HG02938 (cell line): ENCODE measurements around the gene NDUFB5.
A peak's percentile ranks its signal among the peaks of the same experiment; 100 is the strongest.

Experiments used
- ATAC-seq: cut with Tn5 transposase; IDR thresholded peaks from one replicate; pipeline ENCODE4 v1.9.1; 2021; ENCODE audit warnings: mild to moderate bottlenecking, moderate library complexity; ENCODE audit not compliant: unreplicated experiment

The NDUFB5 gene

GRCh38 chr3:179604321-179605078 lies at the start of gene NDUFB5, which contains the start of gene MRPL47:
NDUFB5 (plus strand) TSS chr3:179604794; CDS start chr3:179604816, 22 bp downstream.
MRPL47 (minus strand) TSS chr3:179604638; CDS start chr3:179604624, 14 bp downstream.
- ATAC-seq = peak; percentile 95

GRCh38 chr3:179558742-179559364 lies 45.7 kb upstream of the NDUFB5 start:
- no peak for ATAC-seq

GRCh38 chr3:179560791-179561190 lies 43.8 kb upstream of the NDUFB5 start:
- no peak for ATAC-seq

GRCh38 chr3:179562591-179563270 lies 41.9 kb upstream of the NDUFB5 start, which contains the start of gene ACTL6A:
ACTL6A (plus strand) TSS chr3:179562926; CDS start chr3:179563093, 167 bp downstream.
- ATAC-seq = peak; percentile 93

GRCh38 chr3:179563271-179563783 lies 41.3 kb upstream of the NDUFB5 start:
- ATAC-seq = peak; percentile 62

GRCh38 chr3:179565496-179565895 lies 39.1 kb upstream of the NDUFB5 start:
- ATAC-seq = no peak

- no peak for ATAC-seq
Observed at GRCh38 chr3:179580992-179581391, 23.6 kb upstream of the NDUFB5 start.

- peak; percentile 48 for ATAC-seq
Observed at GRCh38 chr3:179589143-179589542, 15.5 kb upstream of the NDUFB5 start.

- no peak for ATAC-seq
Observed at GRCh38 chr3:179590669-179591068, 13.9 kb upstream of the NDUFB5 start.

GRCh38 chr3:179591313-179591712 lies 13.3 kb upstream of the NDUFB5 start:
- ATAC-seq = no peak

GRCh38 chr3:179599531-179599930 lies 5.1 kb upstream of the NDUFB5 start:
- no peak for ATAC-seq

- no peak for ATAC-seq
Observed at GRCh38 chr3:179603321-179603720, 1.3 kb upstream of the NDUFB5 start.

GRCh38 chr3:179603831-179604230 lies 763 bp upstream of the NDUFB5 start:
- no peak for ATAC-seq

- ATAC-seq = no peak
Observed at GRCh38 chr3:179606534-179607085, 2.0 kb downstream of the NDUFB5 start.

- peak; percentile 53 for ATAC-seq
Observed at GRCh38 chr3:179608931-179609720, 4.5 kb downstream of the NDUFB5 start.

GRCh38 chr3:179610066-179610465 lies 5.5 kb downstream of the NDUFB5 start:
- ATAC-seq = no peak

GRCh38 chr3:179613807-179614206 lies 9.2 kb downstream of the NDUFB5 start:
- no peak for ATAC-seq

GRCh38 chr3:179615458-179616173 lies 11.0 kb downstream of the NDUFB5 start:
- no peak for ATAC-seq

GRCh38 chr3:179622023-179622422 lies 17.4 kb downstream of the NDUFB5 start:
- ATAC-seq = no peak

- no peak for ATAC-seq
Observed at GRCh38 chr3:179624451-179624850, 19.9 kb downstream of the NDUFB5 start.
